ENCODE results near the gene CMSS1. TPM values are rescaled to one million over a fixed set of nuclear protein-coding genes. Genes with fewer than 3 reads are reported as not detected.

CMSS1 gene
- total RNA-seq, 1 donor from 2014 or later: 41.1 TPM

- DNase-seq (no peak), ATAC-seq (ENCODE audit: low read depth) (no peak)
- intact Hi-C loops (cut with micrococcal nuclease): no loop called here
- no peak overlapping the region for H3K27ac Mint-ChIP-seq
- peaks cover 13% of the 10 kb centered on the region for H3K4me1 Mint-ChIP-seq
- ChIA-PET POLR2A (no interaction called here), CTCF (no interaction called here)
- no peaks in the 10 kb centered on the region for H3K27me3 Mint-ChIP-seq
- peaks cover 17% of the 10 kb centered on the region for H3K9me3 Mint-ChIP-seq
- TF ChIP-seq CTCF (IDR thresholded peaks at IDR 0.05): no peak
- H3K4me3 Mint-ChIP-seq: no peak overlapping the region
- peaks cover 22% of the 10 kb centered on the region for H3K36me3 Mint-ChIP-seq (ENCODE audit: low read depth)
Measured at GRCh38 chr3:99997293-99997692, 179.6 kb downstream of the CMSS1 start.

GRCh38 chr3:99999536-99999935, 181.9 kb downstream of the CMSS1 start:
- H3K9me3 Mint-ChIP-seq: peaks cover 6% of the 10 kb centered on the region
- no peak overlapping the region for H3K4me3 Mint-ChIP-seq
- no peak overlapping the region for H3K27ac Mint-ChIP-seq
- no peak for DNase-seq
- peaks cover 9% of the 10 kb centered on the region for H3K36me3 Mint-ChIP-seq (ENCODE audit: low read depth)
- no peaks in the 10 kb centered on the region for H3K27me3 Mint-ChIP-seq
- peaks cover 18% of the 10 kb centered on the region for H3K4me1 Mint-ChIP-seq
- ChIA-PET POLR2A (no interaction called here), CTCF (no interaction called here)
- intact Hi-C loops (cut with micrococcal nuclease): no loop called here
- TF ChIP-seq CTCF (IDR thresholded peaks at IDR 0.05): no peak
- ATAC-seq (ENCODE audit: low read depth): no peak

GRCh38 chr3:100001083-100001482, 183.4 kb downstream of the CMSS1 start:
- Mint-ChIP-seq H3K4me3 (no peak overlapping the region), H3K27me3 (no peaks in the 10 kb centered on the region), H3K4me1 (peaks cover 20% of the 10 kb centered on the region), H3K27ac (no peak overlapping the region), H3K9me3 (peaks cover 3% of the 10 kb centered on the region), H3K36me3 (ENCODE audit: low read depth) (peaks cover 6% of the 10 kb centered on the region)
- CTCF ChIA-PET: no interaction called here
- POLR2A ChIA-PET: no interaction called here
- DNase-seq (no peak), ATAC-seq (ENCODE audit: low read depth) (no peak)
- TF ChIP-seq CTCF (IDR thresholded peaks at IDR 0.05): no peak
- intact Hi-C loops (cut with micrococcal nuclease): loop anchor here (5.0 kb wide), 1 partner anchor 41 kb away; no protein-coding TSS in a partner anchor

DNA sequence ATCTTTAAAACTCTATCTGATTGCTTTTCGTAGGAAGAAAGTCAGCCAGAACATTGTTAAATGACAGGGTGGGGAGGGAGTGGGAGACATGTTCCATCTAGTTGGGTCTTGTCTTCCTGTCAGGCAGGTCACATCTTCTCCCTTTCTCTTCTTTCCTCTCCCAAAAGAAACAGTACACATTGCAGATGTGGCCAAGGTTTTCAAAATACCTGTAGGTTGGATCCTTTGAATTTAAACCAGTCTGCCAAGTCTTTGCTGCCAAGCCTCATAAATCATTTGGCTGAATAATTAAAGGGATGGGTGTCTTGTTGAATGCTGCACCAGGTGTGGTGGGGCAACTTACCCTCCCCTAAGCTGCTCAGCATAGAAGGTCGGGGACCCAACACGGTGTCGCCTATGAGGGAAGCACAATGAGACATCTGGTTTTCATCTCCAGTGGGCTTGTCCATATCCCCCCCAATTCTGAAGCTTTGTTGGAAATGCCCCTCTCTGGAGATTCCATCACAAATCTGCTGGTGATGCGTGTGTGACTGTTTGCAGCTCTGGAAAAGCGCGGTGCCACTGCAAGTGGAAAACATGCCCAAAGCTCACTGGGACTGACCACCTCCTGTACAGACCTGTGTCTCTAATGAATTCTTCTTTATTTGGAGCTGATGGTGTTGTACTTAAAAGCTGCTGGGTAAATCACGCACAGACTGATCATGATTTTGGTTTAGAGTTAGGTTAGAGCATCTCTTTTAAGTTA, 184.0 kb downstream of the CMSS1 start:
- DNase-seq (no peak), ATAC-seq (ENCODE audit: low read depth) (no peak)
- intact Hi-C loops (cut with micrococcal nuclease): loop anchor here (5.0 kb wide), 1 partner anchor 41 kb away; no protein-coding TSS in a partner anchor
- peaks cover 17% of the 10 kb centered on the region for H3K4me1 Mint-ChIP-seq
- no peaks in the 10 kb centered on the region for H3K9me3 Mint-ChIP-seq
- no peak overlapping the region for H3K4me3 Mint-ChIP-seq
- peaks cover 1% of the 10 kb centered on the region for H3K36me3 Mint-ChIP-seq (ENCODE audit: low read depth)
- TF ChIP-seq CTCF (IDR thresholded peaks at IDR 0.05): no peak
- no peaks in the 10 kb centered on the region for H3K27me3 Mint-ChIP-seq
- ChIA-PET POLR2A (no interaction called here), CTCF (no interaction called here)
- H3K27ac Mint-ChIP-seq: no peak overlapping the region

GRCh38 chr3:100002599-100003350, 185.1 kb downstream of the CMSS1 start:
- Mint-ChIP-seq H3K36me3 (ENCODE audit: low read depth) (peaks cover 1% of the 10 kb centered on the region), H3K9me3 (no peaks in the 10 kb centered on the region), H3K4me3 (no peak overlapping the region), H3K27ac (no peak overlapping the region), H3K4me1 (peaks cover 17% of the 10 kb centered on the region), H3K27me3 (no peaks in the 10 kb centered on the region)
- POLR2A ChIA-PET: no interaction called here
- CTCF ChIA-PET: no interaction called here
- intact Hi-C loops (cut with micrococcal nuclease): loop anchor here (5.0 kb wide), 1 partner anchor 40 kb away; no protein-coding TSS in a partner anchor
- ATAC-seq (ENCODE audit: low read depth): no peak
- no peak for DNase-seq
- no peak for TF ChIP-seq CTCF (IDR thresholded peaks at IDR 0.05)

Data from activated B cell treated with CpG ODN at 0.5 μM for 24 hours (primary cell).